K562 (cell line): ENCODE results near the gene SH3BP5. TPM values are rescaled to one million over a fixed set of nuclear protein-coding genes. Genes with fewer than 3 reads are reported as not detected.

Experiments
- CHD7 ChIP-seq: fragments of 200-600 bp; sonication (generic); IDR thresholded peaks from one replicate; pipeline ENCODE4 v1.6.1; 2012; ENCODE audit warnings: mild to moderate bottlenecking, low read depth, low read length, inconsistent platforms
- E2F6 ChIP-seq, 2 experiments: IDR thresholded peaks; 2 replicates each; pipeline ENCODE4 v1.6.1; 2011; ENCODE audit warnings: borderline replicate concordance in 1 of 2, control low read depth in 1 of 2, low read depth in 1 of 2, low read length in 1 of 2, mild to moderate bottlenecking in 1 of 2, mixed read lengths in 1 of 2, moderate library complexity in 1 of 2; ENCODE audit not compliant: insufficient read depth in 1 of 2, insufficient read length in 1 of 2, poor library complexity in 1 of 2, severe bottlenecking in 1 of 2; ENCODE audit errors: extremely low read depth in 1 of 2
- HLTF ChIP-seq: fragments of 450-650 bp; IDR thresholded peaks from 2 replicates; pipeline ENCODE4 v1.6.1; 2016
- HMG20A ChIP-seq: fragments of 450-650 bp; formaldehyde crosslinking; conservative IDR thresholded peaks from 2 replicates; pipeline ENCODE4 v1.4.0; 2020; ENCODE audit warnings: mild to moderate bottlenecking, mixed read lengths
- IFI16 ChIP-seq: fragments of 250-450 bp; sonication (Bioruptor Pico); IDR thresholded peaks from 2 replicates; pipeline ENCODE4 v2.1.2; 2022; ENCODE audit warnings: mild to moderate bottlenecking, inconsistent platforms
- IRF2 ChIP-seq: sonication (generic); formaldehyde crosslinking; IDR thresholded peaks from 2 replicates; pipeline ENCODE4 v1.8.1; 2022; ENCODE audit warnings: mild to moderate bottlenecking, missing genetic modification reagents
- NR1H2 ChIP-seq: sonication (generic); formaldehyde crosslinking; IDR thresholded peaks from 2 replicates; pipeline ENCODE4 v1.4.0; 2020; ENCODE audit warnings: mild to moderate bottlenecking, missing genetic modification reagents
- SRF ChIP-seq, 2 experiments: fragments of 250-450, 450-650 bp in 1 of 2; sonication (Bioruptor Pico) in 1 of 2; sonication (generic) in 1 of 2; formaldehyde crosslinking; IDR thresholded peaks; 2 replicates each; pipeline versions ENCODE4 v1.5.0 to v1.5.1; 2020 to 2022; ENCODE audit warnings: mild to moderate bottlenecking in 1 of 2, missing genetic modification reagents in 1 of 2
- STAT6 ChIP-seq: sonication (generic); formaldehyde crosslinking; IDR thresholded peaks from 2 replicates; pipeline ENCODE4 v1.8.1; 2023; ENCODE audit warnings: mild to moderate bottlenecking, missing genetic modification reagents
- polyA plus RNA-seq, 8 experiments: library from polyadenylated mRNA; depleted of rRNA in 4 of 8; stranded (reverse) in 5 of 8; unstranded in 3 of 8; fragments of >200 nt; fragmentation: Nextera tagmentation in 2 of 8; fragmentation: Illumina TruSeq in 1 of 8; extraction: Ambion mirVana in 2 of 8; extraction: Trizol in 1 of 8; gene quantifications; 2 replicates each; pipeline versions ENCODE4 v1.2.1 to v1.2.3, GENCODE V29; 2011 to 2014; ENCODE audit warnings: inconsistent platforms in 1 of 8, missing spikeins in 1 of 8
- total RNA-seq, 7 experiments: library from RNA; depleted of rRNA in 6 of 7; stranded (reverse); fragments of >200 nt in 6 of 7; fragmentation: Illumina TruSeq in 2 of 7; extraction: Trizol in 2 of 7; gene quantifications; 2 replicates each; pipeline versions ENCODE4 v1.2.1 to v1.2.3, GENCODE V29; 2011 to 2021; ENCODE audit warnings: low replicate concordance in 1 of 7
- TF ChIP-seq, protein P1 (sequence below): fragments of 250-450 bp; sonication (Bioruptor Pico); IDR thresholded peaks from 2 replicates; pipeline ENCODE4 v1.4.0; 2020; ENCODE audit warnings: mild to moderate bottlenecking, moderate library complexity

The SH3BP5 gene
- total and polyA plus RNA-seq, 9 of the 15 experiments (the other 6 are each of a cell fraction or from before 2014, with no cell fraction given) = 2.9 to 29.0 (median 14.9) TPM

- TF ChIP-seq CHD7 (no peak), IRF2 (CRISPR knock-in tag) (no peak), E2F6 (IDR thresholded peaks at IDR 0.05; ENCODE audit: borderline replicate concordance in 1 of 2, extremely low read depth in 1 of 2, insufficient read depth in 1 of 2, insufficient read length in 1 of 2, low read depth in 1 of 2, low read length in 1 of 2, poor library complexity in 1 of 2, severe bottlenecking in 1 of 2) (no peak), IFI16 (CRISPR knock-in tag) (no peak), STAT6 (CRISPR knock-in tag) (no peak), HLTF (peak; percentile 53; the same call in 1 of the 2 replicates), HMG20A (no peak), SRF (CRISPR knock-in tag; IDR thresholded peaks at IDR 0.05) (no peak), NR1H2 (CRISPR knock-in tag) (no peak)
- TF ChIP-seq, protein P1, sequence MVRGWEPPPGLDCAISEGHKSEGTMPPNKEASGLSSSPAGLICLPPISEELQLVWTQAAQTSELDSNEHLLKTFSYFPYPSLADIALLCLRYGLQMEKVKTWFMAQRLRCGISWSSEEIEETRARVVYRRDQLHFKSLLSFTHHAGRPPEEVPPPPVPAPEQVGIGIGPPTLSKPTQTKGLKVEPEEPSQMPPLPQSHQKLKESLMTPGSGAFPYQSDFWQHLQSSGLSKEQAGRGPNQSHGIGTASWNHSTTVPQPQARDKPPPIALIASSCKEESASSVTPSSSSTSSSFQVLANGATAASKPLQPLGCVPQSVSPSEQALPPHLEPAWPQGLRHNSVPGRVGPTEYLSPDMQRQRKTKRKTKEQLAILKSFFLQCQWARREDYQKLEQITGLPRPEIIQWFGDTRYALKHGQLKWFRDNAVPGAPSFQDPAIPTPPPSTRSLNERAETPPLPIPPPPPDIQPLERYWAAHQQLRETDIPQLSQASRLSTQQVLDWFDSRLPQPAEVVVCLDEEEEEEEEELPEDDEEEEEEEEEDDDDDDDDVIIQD (CRISPR knock-in tag) = no peak
Measured at GRCh38 chr3:15305359-15305844, 27.0 kb downstream of the SH3BP5 start (continued).
